Aorta (tissue), 5 donors: ENCODE data around the gene CTNNA2. TPM values are rescaled to one million over a fixed set of nuclear protein-coding genes. Genes with fewer than 3 reads are reported as not detected.

ENCODE experiments used
- ATAC-seq: fragments of 200-7000 bp; cut with Tn5 transposase; one replicate; pipeline ENCODE4 v1.9.1; 2022; ENCODE audit warnings: moderate library complexity; ENCODE audit not compliant: low FRiP score
- DNase-seq, 2 donors: peaks; one replicate each; pipeline ENCODE4 v3.0.0-alpha.2; 2020
- H3K27ac ChIP-seq, 2 donors: one replicate each; pipeline ENCODE4 v1.5.1; 2013; ENCODE audit warnings: low read length in 2 of 2, mild to moderate bottlenecking in 2 of 2, moderate library complexity in 2 of 2, control low read depth in 1 of 2, inconsistent platforms in 1 of 2, low read depth in 1 of 2
- H3K27me3 ChIP-seq, 2 donors: one replicate each; pipeline ENCODE4 v1.6.1; 2013; ENCODE audit warnings: control low read depth in 1 of 2, low read length in 1 of 2, mild to moderate bottlenecking in 1 of 2, moderate library complexity in 1 of 2; ENCODE audit not compliant: insufficient read depth in 2 of 2, control insufficient read depth in 1 of 2
- H3K36me3 ChIP-seq, 2 donors: one replicate each; pipeline ENCODE4 v1.6.1; 2013; ENCODE audit warnings: control low read depth in 1 of 2, low read length in 1 of 2, mild to moderate bottlenecking in 1 of 2; ENCODE audit not compliant: insufficient read depth in 2 of 2, control insufficient read depth in 1 of 2
- H3K4me1 ChIP-seq, 2 donors: one replicate each; pipeline ENCODE4 v1.6.1; 2013; ENCODE audit warnings: low read length in 2 of 2, control low read depth in 1 of 2, mild to moderate bottlenecking in 1 of 2, moderate library complexity in 1 of 2; ENCODE audit not compliant: insufficient read depth in 2 of 2, control insufficient read depth in 1 of 2
- H3K4me3 ChIP-seq, 2 donors: one replicate each; pipeline ENCODE4 v1.5.1; 2013; ENCODE audit warnings: low read length in 2 of 2, control low read depth in 1 of 2, mild to moderate bottlenecking in 1 of 2
- H3K9me3 ChIP-seq: one replicate; pipeline ENCODE4 v1.6.1; 2013; ENCODE audit warnings: mild to moderate bottlenecking, low read length; ENCODE audit not compliant: control insufficient read depth
- WGBS, 2 donors: extraction: QIAGEN DNeasy Blood & Tissue Kit; methylation state at CpG; one replicate each; pipeline ENCODE4 v1.1.7; 2013; 5-methylcytosine and 5-hydroxymethylcytosine counted together
- intact Hi-C, 2 donors: fragments of 100-400 bp; cut with DNase I; formaldehyde crosslinking; loops; one replicate each; pipeline versions ENCODE4 v1.14.2 to v1.15.0; 2022
- polyA plus RNA-seq, 2 donors: library from polyadenylated mRNA; stranded (reverse); fragments of 200-250 nt; gene quantifications; one replicate each; pipeline ENCODE4 v1.2.3, GENCODE V29; 2013
- total RNA-seq, 2 donors: library from RNA; stranded (reverse); fragmentation: NEBNext Ultra II Directional; extraction: Animal tissue kit (Norgen Biotek cat#: 25700); gene quantifications; one replicate each; pipeline ENCODE4 v1.2.1, GENCODE V29; 2021
- donor health status: healthy with polysubstance abuse.
- donor health status: Bipolar disorder and iron deficiency.
- donor health status: DM: no; HTN: no; CAD: no.
- donor health status: DM: no; HTN: no; CAD: no.
- donor health status: DM: yes; HTN: yes; CAD: no.

The CTNNA2 gene
- total and polyA plus RNA-seq, 4 donors, result 0.05 to 0.12 TPM; not detected in 2

- Histone ChIP-seq H3K4me1 (no peaks in the 10 kb centered on the region), H3K36me3 (no peaks in the 10 kb centered on the region)
- no peak for DNase-seq
These were observed 883.4 kb downstream of the CTNNA2 start for GRCh38 chr2:80396276-80396675.

DNA sequence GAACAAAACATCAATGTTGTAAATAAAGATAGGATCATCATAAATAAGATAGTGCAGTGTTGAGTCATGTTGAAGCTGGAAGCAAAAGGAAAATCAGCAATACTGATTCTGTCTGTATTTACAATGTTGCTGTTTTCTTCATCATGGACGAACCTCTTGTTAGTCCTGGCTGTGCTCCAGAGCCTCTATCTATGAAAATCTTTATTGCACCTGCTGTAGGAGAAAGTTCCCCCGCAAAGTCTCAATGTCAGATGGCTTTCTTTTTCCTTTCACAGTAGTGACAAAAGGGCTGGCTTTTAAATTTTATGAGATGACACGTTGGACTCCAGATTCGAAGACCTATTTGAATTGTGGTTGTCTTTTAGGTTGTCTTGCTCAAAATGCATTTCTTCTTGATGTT lies 890.2 kb downstream of the CTNNA2 start:
- 64 to 69% methylated on average over 4 of the region's 4 CpGs for WGBS, 2 donors
- Histone ChIP-seq H3K9me3 (no peaks in the 10 kb centered on the region), H3K4me1 (no peaks in the 10 kb centered on the region), H3K27ac (no peak overlapping the region), H3K27me3 (no peaks in the 10 kb centered on the region), H3K4me3 (no peak overlapping the region), H3K36me3 (no peaks in the 10 kb centered on the region)
- DNase-seq, result no peak
- intact Hi-C loops, result no loop called here
- ATAC-seq, result no peak

More at GRCh38 chr2:80396276-80396675, 883.4 kb downstream of the CTNNA2 start:
- intact Hi-C loops, result no loop called here
- no peak for ATAC-seq
- no peak overlapping the region for H3K27ac ChIP-seq
- no peaks in the 10 kb centered on the region for H3K27me3 ChIP-seq
- no peak overlapping the region for H3K4me3 ChIP-seq
- no peaks in the 10 kb centered on the region for H3K9me3 ChIP-seq

- Histone ChIP-seq H3K4me1 (no peaks in the 10 kb centered on the region), H3K9me3 (peaks cover 2% of the 10 kb centered on the region), H3K27ac (no peak overlapping the region), H3K4me3 (no peak overlapping the region), H3K36me3 (no peaks in the 10 kb centered on the region), H3K27me3 (no peaks in the 10 kb centered on the region)
- intact Hi-C loops, result no loop called here
- DNase-seq, result no peak
- ATAC-seq, result no peak
- 87 to 91% methylated on average over 4 of the region's 4 CpGs for whole genome bisulfite sequencing, 2 donors
These were observed 894.5 kb downstream of the CTNNA2 start for GRCh38 chr2:80407377-80407776.

DNA sequence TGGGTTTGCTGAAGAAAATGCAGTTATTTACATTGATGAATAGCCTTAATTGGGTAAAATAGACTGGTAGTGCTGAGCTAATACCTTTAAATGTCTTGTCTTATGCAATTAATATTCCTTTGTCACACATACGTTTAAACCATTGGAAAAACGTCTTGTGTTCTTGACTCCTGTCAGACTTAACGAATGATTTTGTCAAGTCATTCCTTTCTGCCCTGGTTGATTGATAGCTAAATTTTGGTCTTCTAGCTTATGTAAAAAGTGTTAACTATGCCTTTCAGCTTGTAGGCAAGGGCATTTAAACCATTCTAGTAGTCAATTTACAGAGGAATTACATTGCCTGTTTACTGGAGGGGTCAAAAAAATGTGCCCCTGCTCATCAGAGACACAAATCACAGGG lies 897.5 kb downstream of the CTNNA2 start:
- intact Hi-C loops, result no loop called here
- ATAC-seq, result no peak
- WGBS, 2 donors, result 32 to 35% methylated on average over 3 of the region's 3 CpGs

GRCh38 chr2:80413136-80413535 lies 900.3 kb downstream of the CTNNA2 start:
- Histone ChIP-seq H3K4me3 (no peak overlapping the region), H3K36me3 (no peaks in the 10 kb centered on the region), H3K9me3 (peaks cover 2% of the 10 kb centered on the region), H3K27ac (no peak overlapping the region), H3K4me1 (no peaks in the 10 kb centered on the region), H3K27me3 (no peaks in the 10 kb centered on the region)
- no peak for ATAC-seq
- DNase-seq, result no peak
- intact Hi-C loops, result no loop called here
- WGBS, 2 donors, result 83 to 89% methylated on average over 3 of the region's 3 CpGs

More for the DNA sequence above, 897.5 kb downstream of the CTNNA2 start:
- Histone ChIP-seq H3K4me1 (no peaks in the 10 kb centered on the region), H3K9me3 (peaks cover 2% of the 10 kb centered on the region), H3K27ac (no peak overlapping the region), H3K4me3 (no peak overlapping the region), H3K36me3 (no peaks in the 10 kb centered on the region), H3K27me3 (no peaks in the 10 kb centered on the region)
- no peak for DNase-seq

DNA sequence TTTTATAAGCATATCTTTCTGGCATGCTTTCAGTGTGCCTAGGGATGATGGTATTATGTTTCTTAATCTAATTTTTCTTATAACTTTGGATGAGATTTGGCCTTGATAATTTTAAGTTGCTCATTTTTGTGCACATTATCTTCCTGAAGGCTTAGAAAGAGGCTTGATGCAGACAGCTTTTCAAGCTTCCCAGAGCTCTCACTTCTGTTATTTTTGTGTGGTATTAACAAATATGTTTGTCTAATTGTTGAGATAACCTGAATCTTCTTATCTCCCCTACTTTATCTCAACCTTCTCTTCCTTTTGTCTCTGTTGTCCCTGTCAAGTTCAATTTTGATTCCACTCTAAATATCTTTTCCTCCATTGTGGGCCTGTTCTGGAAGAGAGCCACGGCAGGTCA lies 904.9 kb downstream of the CTNNA2 start:
- H3K27me3 ChIP-seq, result peaks cover 0 to 3% of the 10 kb centered on the region in 2 donors
- intact Hi-C loops, result no loop called here
- no peaks in the 10 kb centered on the region for H3K4me1 ChIP-seq
- 88 to 91% methylated on average over 1 of the region's 1 CpG for WGBS, 2 donors
- H3K9me3 ChIP-seq, result no peaks in the 10 kb centered on the region
- H3K4me3 ChIP-seq, result no peak overlapping the region
- DNase-seq, result no peak
- no peak overlapping the region for H3K27ac ChIP-seq
- no peaks in the 10 kb centered on the region for H3K36me3 ChIP-seq
- ATAC-seq, result no peak

DNA sequence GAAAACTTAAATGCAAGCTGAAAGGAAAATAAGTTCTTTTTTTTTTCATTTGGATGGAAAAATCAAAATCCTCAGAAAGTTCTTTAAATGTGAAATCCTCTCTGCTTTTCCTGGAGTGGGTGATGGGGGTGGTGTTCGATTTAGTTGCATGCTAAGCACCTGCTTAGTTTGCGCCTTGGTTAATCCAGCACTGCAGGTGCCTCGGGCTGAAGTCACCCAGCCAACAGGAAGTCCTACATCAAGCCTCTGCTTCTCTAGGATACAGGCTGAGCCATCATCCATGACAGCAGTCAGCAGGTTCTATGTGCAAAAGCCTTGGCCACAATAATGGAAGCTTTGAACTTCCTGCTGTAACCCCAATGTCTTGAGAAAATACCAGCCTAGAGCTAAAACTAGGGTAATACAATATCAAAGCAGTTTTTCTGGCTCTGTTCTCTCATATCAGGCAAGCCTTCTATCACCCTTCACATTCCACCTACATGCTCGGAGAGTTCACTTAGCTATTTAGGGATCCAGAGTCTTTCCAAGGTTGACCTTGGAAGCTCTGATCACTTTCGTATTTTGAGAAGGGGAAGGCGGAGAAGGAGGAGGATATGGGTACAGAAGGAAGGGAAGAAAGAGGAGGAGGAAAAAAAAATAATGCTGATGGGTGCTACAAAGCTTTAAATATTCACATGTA lies 907.8 kb downstream of the CTNNA2 start:
- no peak for DNase-seq
- intact Hi-C loops, result no loop called here
- Histone ChIP-seq H3K27me3 (peaks cover 0 to 3% of the 10 kb centered on the region in 2 donors), H3K36me3 (no peaks in the 10 kb centered on the region), H3K9me3 (no peaks in the 10 kb centered on the region), H3K4me1 (no peaks in the 10 kb centered on the region), H3K27ac (no peak overlapping the region), H3K4me3 (no peak overlapping the region)
- 51% methylated on average over 6 of the region's 6 CpGs for WGBS, 2 donors
- no peak for ATAC-seq

DNA sequence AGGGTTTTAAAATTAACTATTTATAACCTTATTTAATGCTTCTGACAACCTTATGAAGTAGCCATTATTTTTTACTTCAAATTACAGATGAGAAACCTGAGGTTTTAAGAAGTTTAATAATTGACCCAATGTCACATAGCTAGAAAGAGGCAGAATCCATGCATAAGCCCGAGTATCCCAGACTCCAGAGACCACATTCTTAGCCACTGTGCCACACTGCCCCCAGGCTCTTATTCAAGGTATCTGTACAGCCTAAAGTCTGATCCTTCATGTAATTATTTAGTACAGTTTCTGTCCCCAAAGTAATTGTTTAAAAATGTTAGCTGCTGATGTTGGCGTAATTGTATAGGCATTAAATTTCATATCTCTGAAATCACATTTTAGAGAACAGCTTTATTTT lies 916.4 kb downstream of the CTNNA2 start:
- WGBS, 2 donors, result 65 to 78% methylated on average over 2 of the region's 2 CpGs
- DNase-seq (no peak), ATAC-seq (no peak)
- Histone ChIP-seq H3K4me3 (no peak overlapping the region), H3K27ac (no peak overlapping the region), H3K36me3 (no peaks in the 10 kb centered on the region), H3K27me3 (no peaks in the 10 kb centered on the region), H3K4me1 (no peaks in the 10 kb centered on the region), H3K9me3 (no peaks in the 10 kb centered on the region)
- intact Hi-C loops, result no loop called here

DNA sequence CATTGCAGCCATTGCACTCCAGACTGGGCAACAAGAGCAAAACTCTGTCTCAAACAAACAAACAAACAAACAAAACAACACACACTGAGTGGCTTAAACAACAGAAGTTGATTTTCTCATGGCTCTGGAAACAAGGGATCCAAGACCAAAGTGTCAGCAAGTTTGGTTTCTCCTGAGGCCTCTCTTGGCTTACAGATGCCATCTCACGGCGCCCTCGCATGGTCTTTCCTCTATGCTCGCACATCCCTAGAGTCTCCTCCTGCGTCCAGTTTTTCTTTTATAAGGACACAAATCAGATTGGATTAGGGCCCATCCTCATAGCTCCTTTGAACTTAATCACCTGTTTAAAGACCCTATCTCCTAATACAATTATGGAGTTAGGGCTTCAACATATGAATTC lies 925.1 kb downstream of the CTNNA2 start:
- intact Hi-C loops, result no loop called here
- no peak for DNase-seq
- no peak overlapping the region for H3K27ac ChIP-seq
- H3K36me3 ChIP-seq, result no peaks in the 10 kb centered on the region
- 87 to 93% methylated on average over 5 of the region's 5 CpGs for WGBS, 2 donors
- ATAC-seq, result no peak
- no peaks in the 10 kb centered on the region for H3K4me1 ChIP-seq
- peaks cover 0 to 2% of the 10 kb centered on the region in 2 donors for H3K27me3 ChIP-seq
- no peaks in the 10 kb centered on the region for H3K9me3 ChIP-seq
- no peak overlapping the region for H3K4me3 ChIP-seq
